ENCODE measurements around the gene CHID1. TPM values are rescaled to one million over a fixed set of nuclear protein-coding genes. Genes with fewer than 3 reads are reported as not detected.

CHID1 gene
- polyA plus RNA-seq, 6 donors from 2014 or later = 39.0 to 69.7 (median 47.2) TPM

DNA sequence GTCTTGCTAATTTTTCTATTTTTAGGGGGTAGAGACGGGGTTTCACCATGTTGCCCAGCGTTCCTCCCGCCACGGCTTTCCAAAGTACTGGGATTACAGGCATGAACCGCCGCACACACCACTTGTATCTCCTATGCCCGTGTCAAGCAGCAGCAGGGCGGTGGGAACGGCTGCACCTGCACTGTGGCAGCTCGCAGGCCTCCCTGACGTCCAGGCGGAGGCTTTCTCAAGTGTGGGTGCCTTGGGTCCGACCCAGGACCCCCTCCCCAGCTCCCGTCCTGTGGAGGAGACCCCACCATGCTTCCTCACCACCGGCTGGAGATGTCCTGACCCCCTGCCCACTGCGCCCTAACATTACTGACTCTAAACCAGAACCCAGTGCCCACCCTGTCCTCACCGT is 42.2 kb downstream of the CHID1 start:
- Mint-ChIP-seq H3K27ac (peak overlapping the region in 2 of 6 donors; percentile 56 to 60), H3K4me1 (peaks cover 0 to 3% (median 0%) of the 10 kb centered on the region in 3 donors), H3K4me3 (no peak overlapping the region), H3K27me3 (no peaks in the 10 kb centered on the region), H3K36me3 (peaks cover 0 to 2% of the 10 kb centered on the region in 2 donors), H3K9me3 (no peaks in the 10 kb centered on the region)
- ATAC-seq (ENCODE audit: low read depth in 2 of 2) (no peak), DNase-seq (no peak)

DNA sequence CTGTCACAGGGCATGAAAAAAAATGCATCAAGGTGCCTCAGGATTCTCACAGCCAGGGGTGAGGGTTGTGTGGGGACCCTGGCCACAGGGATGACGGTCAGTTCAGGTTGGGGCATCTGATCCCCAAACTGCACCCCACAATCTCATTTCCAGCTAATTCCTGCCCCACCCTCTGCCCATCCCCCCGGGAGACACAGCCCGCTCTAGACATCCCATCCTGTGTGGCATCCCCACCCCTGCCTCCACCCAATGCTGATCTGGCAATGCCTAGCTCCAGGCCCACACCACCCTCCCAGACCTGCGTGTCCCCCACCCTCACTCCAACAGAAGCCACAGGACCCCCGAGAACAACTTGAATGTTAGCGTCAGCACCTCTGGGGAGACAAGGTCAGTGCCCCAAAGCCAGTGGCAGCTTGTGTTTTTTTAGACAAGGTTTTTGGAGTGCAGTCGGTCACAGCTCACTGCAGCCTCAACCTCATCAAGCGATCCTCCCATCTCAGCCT is 42.7 kb downstream of the CHID1 start:
- Mint-ChIP-seq H3K9me3 (no peaks in the 10 kb centered on the region), H3K27ac (peak overlapping the region in 2 of 6 donors; percentile 27 to 60), H3K27me3 (no peaks in the 10 kb centered on the region), H3K4me1 (no peaks in the 10 kb centered on the region), H3K4me3 (no peak overlapping the region), H3K36me3 (no peaks in the 10 kb centered on the region)
- ATAC-seq (ENCODE audit: low read depth in 2 of 2) = no peak
- DNase-seq = no peak

DNA sequence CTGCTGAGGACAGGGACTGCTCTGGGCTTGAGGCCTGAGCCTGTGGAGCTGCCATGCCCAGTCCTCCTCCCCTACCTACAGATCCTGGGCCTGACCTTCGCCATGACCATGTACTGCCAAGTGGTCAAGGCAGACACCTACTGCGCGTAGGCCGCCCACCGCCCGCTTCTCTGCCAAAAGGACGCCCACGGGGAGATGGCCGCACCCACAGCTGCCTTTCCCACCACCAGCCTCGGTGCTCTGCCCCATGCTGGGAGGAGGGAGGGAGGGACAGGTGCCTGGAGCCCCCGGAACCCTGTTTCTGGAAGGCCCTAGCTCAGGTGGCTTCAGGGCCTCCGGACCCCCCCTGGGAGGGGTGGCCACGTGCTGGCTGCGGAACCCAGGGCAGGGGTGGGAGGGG is 44.1 kb downstream of the CHID1 start:
- Mint-ChIP-seq H3K4me3 (no peak overlapping the region), H3K9me3 (no peaks in the 10 kb centered on the region), H3K4me1 (no peaks in the 10 kb centered on the region), H3K36me3 (no peaks in the 10 kb centered on the region), H3K27me3 (no peaks in the 10 kb centered on the region), H3K27ac (no peak overlapping the region)
- DNase-seq = no peak
- no peak for ATAC-seq (ENCODE audit: low read depth in 2 of 2)

DNA sequence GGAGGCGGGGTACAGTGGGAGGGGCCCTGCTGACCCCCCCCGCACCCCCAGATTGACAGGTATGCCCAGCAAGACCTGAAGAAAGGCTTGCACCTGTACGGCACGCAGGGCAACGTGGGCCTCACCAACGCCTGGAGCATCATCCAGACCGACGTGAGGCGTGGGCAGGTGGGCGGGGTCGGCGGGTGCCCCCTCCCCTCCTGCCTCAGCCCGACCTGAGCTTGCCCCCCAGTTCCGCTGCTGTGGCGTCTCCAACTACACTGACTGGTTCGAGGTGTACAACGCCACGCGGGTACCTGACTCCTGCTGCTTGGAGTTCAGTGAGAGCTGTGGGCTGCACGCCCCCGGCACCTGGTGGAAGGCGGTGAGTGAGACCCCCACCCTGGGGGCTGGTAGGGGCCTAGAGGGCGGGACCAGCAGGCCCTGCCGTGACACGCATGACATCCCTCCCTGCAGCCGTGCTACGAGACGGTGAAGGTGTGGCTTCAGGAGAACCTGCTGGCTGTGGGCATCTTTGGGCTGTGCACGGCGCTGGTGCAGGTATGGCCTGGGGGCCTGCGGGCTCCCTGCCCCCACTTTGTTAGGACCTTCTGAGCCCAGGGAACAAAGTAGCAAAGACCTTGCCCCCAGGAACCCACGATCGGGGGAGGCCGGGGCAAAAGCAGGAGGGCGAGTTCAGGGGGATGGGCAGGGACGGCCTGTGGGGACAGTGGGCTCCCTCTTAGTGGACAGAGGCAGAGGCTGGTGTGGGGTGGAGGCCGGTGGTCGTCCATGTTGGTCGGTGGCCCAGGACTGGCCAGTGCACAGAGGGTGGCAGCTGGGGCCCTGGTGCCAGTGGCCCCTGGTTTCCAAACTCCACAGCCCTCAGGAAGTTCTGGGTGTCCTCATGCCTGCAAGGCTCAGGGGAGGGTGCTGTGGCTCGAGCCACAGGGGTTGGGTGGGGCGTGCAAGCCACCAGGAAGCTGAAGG is 44.9 kb downstream of the CHID1 start:
- H3K36me3 Mint-ChIP-seq = no peaks in the 10 kb centered on the region
- H3K27ac Mint-ChIP-seq = peak overlapping the region in 1 of 6 donors; percentile 24
- H3K27me3 Mint-ChIP-seq = no peaks in the 10 kb centered on the region
- H3K9me3 Mint-ChIP-seq = no peaks in the 10 kb centered on the region
- H3K4me3 Mint-ChIP-seq = peak overlapping the region in 1 of 8 donors; percentile 47
- no peak for DNase-seq
- no peak for ATAC-seq (ENCODE audit: low read depth in 2 of 2)
- H3K4me1 Mint-ChIP-seq = no peaks in the 10 kb centered on the region

DNA sequence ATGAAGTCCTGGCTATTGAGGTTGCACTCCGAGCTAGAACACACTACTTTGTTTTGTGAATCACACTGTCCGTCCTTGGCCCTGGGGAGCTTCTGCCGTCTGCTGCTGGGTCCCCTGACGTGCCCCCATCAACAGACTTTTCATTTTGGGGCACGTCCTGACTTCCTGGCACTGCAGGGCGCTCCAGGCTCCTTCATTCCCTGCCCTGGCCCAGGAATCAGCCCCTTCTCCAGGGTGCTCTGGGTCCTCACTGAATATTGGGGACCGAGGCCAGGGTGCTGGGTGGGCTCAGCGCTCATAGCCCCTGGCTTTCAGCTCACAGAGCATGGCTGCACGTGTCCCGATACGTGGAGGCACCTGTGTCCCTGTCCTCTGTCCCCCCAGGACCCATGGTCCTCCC is 45.7 kb downstream of the CHID1 start:
- Mint-ChIP-seq H3K27ac (peak overlapping the region in 1 of 6 donors; percentile 13), H3K27me3 (no peaks in the 10 kb centered on the region), H3K4me3 (no peak overlapping the region), H3K36me3 (no peaks in the 10 kb centered on the region), H3K4me1 (no peaks in the 10 kb centered on the region), H3K9me3 (no peaks in the 10 kb centered on the region)
- ATAC-seq (ENCODE audit: low read depth in 2 of 2) (no peak), DNase-seq (no peak)

DNA sequence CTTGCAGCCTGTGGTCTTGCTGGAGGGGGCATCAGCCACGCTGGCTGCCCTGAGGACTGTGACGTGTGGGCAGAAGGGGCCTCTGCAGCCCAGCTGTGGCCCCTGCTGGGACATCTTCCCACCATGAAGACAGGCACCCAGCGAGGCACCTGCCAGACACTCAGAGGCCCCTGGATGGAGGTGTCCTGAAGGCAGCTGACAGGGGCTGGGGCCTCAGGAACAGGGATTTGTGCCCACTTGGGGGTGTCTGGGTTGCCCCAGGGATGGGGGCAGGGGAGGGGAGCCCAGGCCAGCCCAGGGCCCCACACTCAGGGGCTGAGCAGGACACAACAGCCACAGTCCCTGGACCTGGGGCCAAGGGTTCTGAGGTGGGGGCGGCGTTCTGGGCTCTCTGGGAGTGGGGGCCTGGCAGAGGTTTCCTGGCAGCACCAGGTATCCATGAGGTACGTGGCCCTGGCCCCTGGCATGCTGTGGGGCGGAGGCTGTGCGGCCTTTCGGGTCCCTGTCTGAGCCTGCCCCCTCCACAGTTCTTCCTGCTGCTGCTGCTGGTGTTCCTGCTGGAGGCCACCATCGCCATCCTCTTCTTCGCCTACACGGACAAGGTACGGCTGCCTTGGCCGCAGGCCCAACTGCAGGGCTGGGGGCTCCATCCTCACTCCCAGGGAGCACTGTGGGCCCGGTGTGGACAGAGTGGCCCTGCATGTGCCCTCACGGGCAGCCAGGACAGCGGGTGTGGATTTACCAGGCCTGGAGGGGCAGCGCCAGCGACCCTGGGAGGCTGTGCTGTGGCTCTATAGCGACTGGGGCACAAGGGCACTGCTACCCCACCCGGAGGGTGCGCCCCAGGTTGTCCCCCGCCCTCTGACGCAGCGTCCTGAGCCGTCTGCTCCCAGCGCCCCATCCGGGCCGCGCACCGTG is 46.4 kb downstream of the CHID1 start:
- Mint-ChIP-seq H3K27ac (no peak overlapping the region), H3K9me3 (no peaks in the 10 kb centered on the region), H3K27me3 (no peaks in the 10 kb centered on the region), H3K4me3 (no peak overlapping the region), H3K36me3 (no peaks in the 10 kb centered on the region), H3K4me1 (no peaks in the 10 kb centered on the region)
- ATAC-seq (ENCODE audit: low read depth in 2 of 2) (no peak), DNase-seq (no peak)

DNA sequence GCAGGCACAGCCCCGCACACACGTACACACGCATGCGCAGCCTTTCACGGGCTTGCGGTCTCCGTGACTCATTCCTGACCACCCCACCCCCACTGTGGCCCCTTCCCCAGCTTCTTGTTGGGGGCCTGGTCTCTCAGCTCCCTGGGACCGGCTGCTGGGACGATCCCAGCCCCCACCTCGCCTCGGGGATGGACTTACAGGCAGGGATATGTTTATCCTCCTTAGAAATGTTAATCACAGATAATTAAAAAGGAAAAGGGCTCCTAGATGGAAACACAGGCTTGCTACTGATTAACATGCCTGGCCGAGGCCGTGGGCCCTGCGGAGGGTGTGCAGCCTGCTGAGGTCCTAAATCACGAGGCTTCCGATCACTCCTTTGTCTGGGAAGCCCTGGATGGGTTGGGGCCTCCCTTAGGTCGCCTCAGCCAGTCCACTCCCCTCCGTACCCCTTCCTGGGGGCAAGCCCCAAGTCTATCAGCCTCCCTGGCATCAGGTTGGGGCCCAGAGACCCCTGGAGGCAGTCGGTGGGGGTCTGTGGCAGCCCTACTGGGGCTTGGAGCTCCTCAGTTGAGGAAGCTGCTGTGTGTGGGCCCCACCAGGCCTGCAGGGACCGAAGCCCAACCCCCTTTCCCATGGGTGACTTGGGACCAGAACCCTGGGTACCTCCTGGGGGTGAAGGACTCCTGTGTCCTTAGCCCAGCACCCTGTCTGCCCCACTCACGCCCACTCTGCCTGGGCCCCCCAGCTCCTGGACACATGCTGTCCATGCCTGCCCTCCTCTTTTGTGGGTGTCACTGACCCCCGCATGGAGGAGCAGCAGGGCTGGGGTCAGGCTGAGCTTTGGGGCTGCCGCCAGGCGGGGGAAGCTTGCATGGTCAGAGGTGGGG is 47.3 kb downstream of the CHID1 start:
- no peak for ATAC-seq (ENCODE audit: low read depth in 2 of 2)
- Mint-ChIP-seq H3K36me3 (no peaks in the 10 kb centered on the region), H3K4me3 (no peak overlapping the region), H3K9me3 (no peaks in the 10 kb centered on the region), H3K27ac (no peak overlapping the region), H3K4me1 (no peaks in the 10 kb centered on the region), H3K27me3 (no peaks in the 10 kb centered on the region)
- no peak for DNase-seq

DNA sequence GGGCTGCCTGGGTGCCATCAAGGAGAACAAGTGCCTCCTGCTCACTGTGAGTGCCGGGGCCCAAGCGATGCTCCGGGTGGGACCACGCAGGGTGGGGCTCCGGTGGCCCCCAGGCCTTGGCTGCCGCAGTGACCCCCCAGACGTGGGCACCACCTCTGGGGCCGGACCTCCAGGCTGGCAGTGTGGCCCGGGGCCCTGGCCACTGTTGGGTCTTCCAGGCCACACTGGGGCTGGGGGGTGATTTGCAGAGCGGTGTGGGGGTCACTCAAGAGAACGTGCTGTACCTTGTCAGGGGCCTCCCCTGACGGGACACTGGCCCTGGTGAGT is 48.0 kb downstream of the CHID1 start:
- H3K36me3 Mint-ChIP-seq = no peaks in the 10 kb centered on the region
- ATAC-seq (ENCODE audit: low read depth in 2 of 2) (no peak), DNase-seq (no peak)
- no peak overlapping the region for H3K4me3 Mint-ChIP-seq
- H3K4me1 Mint-ChIP-seq = no peaks in the 10 kb centered on the region
- no peaks in the 10 kb centered on the region for H3K9me3 Mint-ChIP-seq
- no peaks in the 10 kb centered on the region for H3K27me3 Mint-ChIP-seq
- H3K27ac Mint-ChIP-seq = no peak overlapping the region

DNA sequence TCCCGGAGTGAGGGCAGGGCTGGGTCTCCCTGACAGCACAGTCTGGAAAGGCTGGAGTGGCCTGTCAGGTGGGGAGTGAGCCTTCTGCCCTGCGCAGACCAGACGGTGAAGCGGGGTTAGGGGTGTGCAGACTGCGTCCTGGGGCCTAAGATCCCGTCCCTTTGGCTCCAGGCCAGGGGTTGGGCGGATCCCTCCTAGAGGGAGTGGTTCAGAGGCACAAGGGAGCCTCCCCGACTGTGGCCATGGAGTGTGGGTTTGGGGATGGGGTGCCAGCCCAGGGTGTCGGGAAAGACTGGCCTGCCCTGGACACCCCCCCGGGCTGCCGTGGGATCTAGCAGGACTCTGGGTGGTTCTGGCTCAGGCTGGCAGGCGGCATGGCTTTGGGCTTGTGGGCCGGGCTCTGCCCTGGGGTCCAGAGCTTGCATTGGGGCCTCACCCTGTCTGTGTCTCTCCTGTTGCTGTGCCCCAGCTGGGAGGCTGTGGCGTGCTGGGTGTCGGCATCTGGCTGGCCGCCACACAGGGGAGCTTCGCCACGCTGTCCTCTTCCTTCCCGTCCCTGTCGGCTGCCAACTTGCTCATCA is 48.4 kb downstream of the CHID1 start:
- Mint-ChIP-seq H3K4me3 (no peak overlapping the region), H3K27ac (no peak overlapping the region)

DNA sequence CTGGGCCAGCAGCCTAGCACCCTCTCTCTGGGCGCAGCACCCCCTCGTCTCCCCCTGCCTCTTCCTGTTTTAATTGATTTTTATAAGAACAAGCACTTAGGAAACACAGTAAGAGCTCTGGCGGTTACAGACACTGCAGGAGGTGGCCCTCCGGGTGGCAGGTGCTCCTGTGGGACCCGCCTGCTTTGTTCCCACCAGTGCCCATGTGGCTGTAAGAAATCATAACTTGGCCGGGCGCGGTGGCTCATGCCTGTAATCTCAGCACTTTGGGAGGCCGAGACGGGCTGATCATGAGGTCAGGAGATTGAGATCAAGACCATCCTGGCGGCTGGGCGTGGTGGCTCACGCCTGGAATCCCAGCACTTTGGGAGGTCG is 49.5 kb downstream of the CHID1 start:
- H3K27me3 Mint-ChIP-seq = no peaks in the 10 kb centered on the region
- DNase-seq (no peak), ATAC-seq (ENCODE audit: low read depth in 2 of 2) (no peak)
- H3K4me3 Mint-ChIP-seq = no peak overlapping the region
- peak overlapping the region in 3 of 6 donors; percentile 26 to 52 (median 49) for H3K27ac Mint-ChIP-seq
- no peaks in the 10 kb centered on the region for H3K9me3 Mint-ChIP-seq
- peaks cover 0 to 4% (median 0%) of the 10 kb centered on the region in 3 donors for H3K4me1 Mint-ChIP-seq
- H3K36me3 Mint-ChIP-seq = no peaks in the 10 kb centered on the region

More for the DNA sequence above, 48.4 kb downstream of the CHID1 start:
- no peaks in the 10 kb centered on the region for H3K36me3 Mint-ChIP-seq
- ATAC-seq (ENCODE audit: low read depth in 2 of 2) (no peak), DNase-seq (no peak)
- no peaks in the 10 kb centered on the region for H3K27me3 Mint-ChIP-seq
- no peaks in the 10 kb centered on the region for H3K4me1 Mint-ChIP-seq
- no peaks in the 10 kb centered on the region for H3K9me3 Mint-ChIP-seq

DNA sequence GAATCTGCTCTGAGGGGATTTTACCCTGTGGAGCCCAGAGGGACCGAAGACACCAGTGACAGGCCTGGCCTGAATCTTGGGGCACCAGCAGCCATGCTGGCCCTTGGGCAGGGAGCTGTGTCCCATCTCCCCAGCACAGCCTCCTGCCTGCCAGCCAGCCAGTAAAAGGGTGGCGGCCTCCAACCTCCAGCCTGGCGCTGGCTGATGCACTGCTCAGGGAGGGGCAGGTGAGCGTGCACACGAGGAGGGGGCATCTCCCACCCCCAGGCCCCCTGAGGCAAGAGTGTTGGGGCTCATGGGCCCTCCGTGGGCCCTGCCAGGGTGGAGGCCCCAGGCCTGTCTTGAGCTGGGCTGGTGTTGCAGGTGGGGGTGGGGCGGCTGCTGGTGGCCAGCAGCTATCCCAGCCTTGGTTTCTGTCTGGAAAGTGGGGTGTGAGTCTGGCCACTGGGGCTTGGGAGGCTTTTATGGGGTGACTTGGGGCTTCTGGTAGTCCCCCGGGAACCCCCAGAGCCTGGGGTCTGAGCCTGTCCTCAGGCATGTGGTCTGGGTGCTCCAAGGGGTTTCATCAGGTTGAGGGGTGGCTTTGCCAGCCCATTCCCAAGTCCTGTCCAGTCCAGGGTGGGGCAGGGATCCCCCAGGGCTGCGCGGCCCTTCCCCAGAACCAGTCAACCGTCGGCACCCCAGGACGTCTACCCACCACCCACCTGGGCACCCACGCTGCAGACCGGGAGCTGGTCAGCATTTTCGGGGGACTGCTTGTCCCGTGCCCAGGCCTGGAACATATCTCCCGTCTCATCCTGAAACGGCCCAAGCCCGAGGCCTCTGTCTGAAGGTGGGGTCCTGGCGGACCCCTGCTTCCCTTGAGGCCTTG is 50.1 kb downstream of the CHID1 start:
- Mint-ChIP-seq H3K27ac (peak overlapping the region in 1 of 6 donors; percentile 87), H3K27me3 (no peaks in the 10 kb centered on the region), H3K4me1 (peaks cover 0 to 4% (median 0%) of the 10 kb centered on the region in 3 donors), H3K4me3 (no peak overlapping the region), H3K36me3 (no peaks in the 10 kb centered on the region), H3K9me3 (no peaks in the 10 kb centered on the region)
- no peak for ATAC-seq (ENCODE audit: low read depth in 2 of 2)
- DNase-seq = no peak
